Vagina (tissue), 2 donors: Measurements from ENCODE around the gene IFNLR1.

Experiments
- CTCF ChIP-seq, 3 experiments: fragments of 450-650 bp in 2 of 3; fragments of 200-600 bp in 1 of 3; sonication (generic) in 1 of 3; IDR thresholded peaks; one replicate each; pipeline ENCODE4 v1.5.1; 2017 to 2019; ENCODE audit warnings: antibody characterized with exemption in 3 of 3, mild to moderate bottlenecking in 2 of 3, moderate library complexity in 2 of 3
- POLR2A ChIP-seq, 2 donors: fragments of 450-650 bp; IDR thresholded peaks; one replicate each; pipeline ENCODE4 v1.6.1; 2017; ENCODE audit warnings: antibody characterized with exemption in 2 of 2, mild to moderate bottlenecking in 2 of 2, moderate library complexity in 2 of 2
- POLR2AphosphoS5 ChIP-seq, 2 donors: sonication (generic); formaldehyde crosslinking; IDR thresholded peaks; one replicate each; pipeline ENCODE4 v1.9.0; 2017; ENCODE audit warnings: antibody characterized with exemption in 2 of 2, mild to moderate bottlenecking in 2 of 2, low read depth in 1 of 2; ENCODE audit not compliant: insufficient read depth in 1 of 2

DNA sequence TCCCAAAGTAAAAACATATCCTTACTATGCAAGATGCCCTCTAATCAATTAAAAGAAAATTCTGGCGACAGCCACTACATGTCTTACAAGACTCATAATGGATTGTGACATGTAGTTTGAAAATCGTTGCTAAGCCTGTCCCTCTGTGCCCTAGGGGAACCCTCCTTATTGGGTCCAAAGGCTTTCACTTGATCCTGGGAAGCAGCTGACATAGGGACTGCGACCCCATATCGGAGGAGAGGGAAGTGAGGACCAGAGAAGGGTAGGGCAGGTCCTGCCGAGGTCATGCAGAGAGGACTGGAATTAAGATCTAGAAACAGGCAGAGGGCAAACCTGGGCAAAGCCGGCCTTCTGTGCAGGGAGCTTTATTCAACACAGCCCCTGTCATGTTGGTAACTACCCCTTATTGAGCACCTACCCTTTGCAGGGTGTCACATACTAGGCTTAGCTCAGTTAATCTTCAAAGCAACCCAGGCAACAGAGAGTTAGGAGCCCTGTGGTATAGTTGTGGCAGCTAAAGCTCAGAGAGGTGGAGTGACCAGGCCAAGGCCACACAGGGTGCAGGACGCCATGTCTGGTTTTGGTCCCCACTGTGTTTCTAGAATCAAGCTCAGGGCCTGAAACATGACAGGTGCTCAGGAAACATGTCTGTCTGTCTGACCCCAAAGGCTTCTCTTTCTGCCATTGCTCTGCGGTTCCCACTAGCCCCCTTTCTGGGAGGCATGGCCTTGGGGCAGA lies 18.4 kb upstream of the IFNLR1 start:
- TF ChIP-seq POLR2A (IDR thresholded peaks at IDR 0.05), result no peak
- no peak for TF ChIP-seq CTCF (IDR thresholded peaks at IDR 0.05)
- TF ChIP-seq POLR2AphosphoS5 (IDR thresholded peaks at IDR 0.05; ENCODE audit: insufficient read depth in 1 of 2, low read depth in 1 of 2), result no peak
